Measurements from ENCODE around the gene HOXD3. TPM values are rescaled to one million over a fixed set of nuclear protein-coding genes. Genes with fewer than 3 reads are reported as not detected.
A peak's percentile ranks its signal among the peaks of the same experiment; 100 is the strongest.

The HOXD3 gene
- 1.6 and 2.1 TPM in 2 replicates for total RNA-seq (2014; rRNA removed; shearing (Covaris generic))

DNA sequence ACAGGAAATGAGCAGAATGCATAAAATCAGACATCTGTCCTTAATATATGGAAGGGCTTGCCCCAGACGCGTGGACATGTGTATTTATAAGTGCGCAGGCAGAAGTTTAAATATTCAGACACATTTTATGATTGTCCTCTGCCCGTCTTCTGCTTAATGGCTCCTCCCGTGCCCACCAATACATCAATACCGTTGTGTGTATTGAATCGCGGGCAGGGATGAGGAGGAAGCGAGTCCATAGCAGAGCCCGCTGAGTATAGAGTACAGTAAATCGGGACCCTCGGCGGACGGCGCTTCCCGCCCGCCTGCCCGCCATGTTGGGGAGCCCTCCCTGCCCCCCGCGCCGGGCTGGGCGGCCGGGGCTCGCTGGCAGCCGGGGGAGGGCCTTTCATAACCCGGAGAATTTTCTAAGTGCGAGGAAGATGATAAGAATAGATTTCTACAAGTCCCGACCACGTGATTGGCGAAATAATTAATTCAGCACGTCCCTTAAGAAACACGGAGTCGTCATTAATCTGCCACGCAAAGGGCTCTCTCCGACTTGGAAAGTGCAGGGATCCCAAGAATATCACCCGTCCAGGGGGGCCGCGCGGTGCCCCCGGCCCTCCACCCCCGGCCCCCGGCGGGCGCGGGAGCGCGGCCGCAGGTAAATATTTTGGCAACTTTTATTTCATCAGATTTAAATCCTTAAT lies at the start of gene HOXD3:
Gene HOXD3 (plus strand): TSS at position 501 of the 692 bp plus-strand sequence. CDS start 11,808 bp downstream, outside the sequence.
- no peak for DNase-seq (ENCODE audit: low read depth)

DNA sequence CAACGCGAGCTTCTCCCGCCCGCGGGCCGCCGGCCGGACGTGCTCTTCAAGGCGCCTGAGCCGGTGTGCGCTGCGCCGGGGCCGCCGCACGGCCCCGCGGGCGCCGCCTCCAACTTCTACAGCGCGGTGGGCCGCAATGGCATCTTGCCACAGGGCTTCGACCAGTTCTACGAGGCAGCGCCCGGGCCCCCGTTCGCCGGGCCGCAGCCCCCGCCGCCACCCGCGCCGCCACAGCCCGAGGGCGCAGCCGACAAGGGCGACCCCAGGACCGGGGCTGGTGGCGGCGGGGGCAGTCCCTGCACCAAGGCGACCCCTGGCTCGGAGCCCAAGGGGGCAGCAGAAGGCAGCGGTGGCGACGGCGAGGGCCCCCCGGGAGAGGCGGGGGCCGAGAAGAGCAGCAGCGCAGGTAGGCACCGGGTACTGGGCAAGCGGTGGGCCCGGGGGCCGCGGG lies 49.4 kb upstream of the HOXD3 start:
- no peak for DNase-seq (ENCODE audit: low read depth)

GRCh38 chr2:176109192-176109901 lies 47.8 kb upstream of the HOXD3 start:
- no peak for DNase-seq (ENCODE audit: low read depth)

DNA sequence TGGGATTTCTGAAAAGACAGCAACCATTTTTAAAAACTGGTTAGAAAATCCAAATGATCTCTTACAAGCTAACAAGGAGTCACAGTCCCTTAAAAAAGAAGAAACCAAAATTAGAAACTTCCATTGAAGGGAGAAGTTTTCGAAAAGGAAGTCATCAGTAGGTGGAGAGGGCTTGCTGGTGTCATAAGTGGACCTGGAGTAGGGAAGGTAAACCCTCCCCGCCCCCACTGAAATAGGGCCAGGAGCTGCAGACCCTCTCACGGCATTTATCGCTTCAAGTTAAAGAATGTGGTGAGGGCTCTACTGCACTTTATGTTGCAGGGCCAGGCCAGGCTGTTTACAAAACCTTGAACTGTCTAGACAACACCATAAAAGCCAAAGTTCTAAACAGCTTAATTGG lies 47.2 kb upstream of the HOXD3 start:
- DNase-seq (ENCODE audit: low read depth): no peak

DNA sequence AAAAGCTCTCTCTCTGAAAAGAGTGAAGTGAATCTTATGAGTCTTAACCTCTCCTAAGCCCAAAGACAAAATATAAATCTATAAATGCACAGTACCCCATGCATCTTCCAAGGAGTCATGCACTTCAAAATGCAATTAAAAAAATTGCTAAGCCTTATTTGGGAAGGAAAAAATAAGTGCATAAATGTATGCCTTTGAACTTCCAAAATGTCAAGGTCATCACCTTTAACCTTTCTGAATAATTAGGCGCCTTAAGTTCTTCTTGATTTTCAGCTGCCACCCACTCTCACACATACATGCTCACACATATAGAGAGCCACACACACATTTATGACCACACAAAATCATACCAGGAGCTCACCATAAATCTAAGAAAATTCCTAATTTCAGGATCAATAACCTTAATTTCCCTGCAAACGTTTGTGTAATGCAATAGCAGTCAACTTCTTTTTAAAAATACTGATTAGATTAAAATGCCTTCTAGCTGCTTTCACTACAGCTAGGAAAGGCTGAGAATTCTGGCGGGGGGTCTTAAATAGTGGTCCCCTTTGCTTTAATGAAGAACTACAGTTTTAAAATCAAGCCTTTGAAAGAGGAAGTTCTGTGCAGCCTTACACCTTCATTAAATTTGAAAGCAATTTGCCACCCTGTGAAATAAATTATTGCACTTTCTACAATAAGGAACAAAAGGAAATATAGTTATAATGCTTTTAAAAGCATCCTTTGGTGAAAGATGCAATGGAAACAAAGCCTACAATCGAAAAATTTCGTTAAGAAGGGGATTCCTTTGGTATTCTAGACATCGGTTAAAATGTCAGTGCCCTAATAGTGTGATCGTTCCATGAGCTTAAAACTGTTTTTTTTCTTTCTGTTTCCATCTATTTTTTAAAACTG lies 46.4 kb upstream of the HOXD3 start:
- DNase-seq (ENCODE audit: low read depth): no peak

DNA sequence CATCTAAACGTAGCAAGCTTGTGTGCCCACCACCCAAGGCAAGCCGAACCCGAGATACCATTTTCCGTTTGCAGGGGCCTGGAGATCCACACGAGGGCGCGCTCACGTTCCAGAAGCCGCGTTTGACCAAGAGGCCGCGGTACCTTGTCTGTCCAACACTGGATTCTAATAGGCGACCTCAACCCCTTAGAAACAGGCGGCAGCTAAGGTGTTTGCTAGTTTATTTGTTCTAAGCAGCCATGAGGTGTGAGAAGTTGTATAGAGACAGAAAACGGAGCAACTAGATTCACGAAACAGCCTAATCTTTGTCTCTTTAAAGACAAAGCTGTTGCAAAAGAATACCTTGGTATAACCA lies 45.8 kb upstream of the HOXD3 start:
- peak; percentile 60 for DNase-seq (ENCODE audit: low read depth)

DNA sequence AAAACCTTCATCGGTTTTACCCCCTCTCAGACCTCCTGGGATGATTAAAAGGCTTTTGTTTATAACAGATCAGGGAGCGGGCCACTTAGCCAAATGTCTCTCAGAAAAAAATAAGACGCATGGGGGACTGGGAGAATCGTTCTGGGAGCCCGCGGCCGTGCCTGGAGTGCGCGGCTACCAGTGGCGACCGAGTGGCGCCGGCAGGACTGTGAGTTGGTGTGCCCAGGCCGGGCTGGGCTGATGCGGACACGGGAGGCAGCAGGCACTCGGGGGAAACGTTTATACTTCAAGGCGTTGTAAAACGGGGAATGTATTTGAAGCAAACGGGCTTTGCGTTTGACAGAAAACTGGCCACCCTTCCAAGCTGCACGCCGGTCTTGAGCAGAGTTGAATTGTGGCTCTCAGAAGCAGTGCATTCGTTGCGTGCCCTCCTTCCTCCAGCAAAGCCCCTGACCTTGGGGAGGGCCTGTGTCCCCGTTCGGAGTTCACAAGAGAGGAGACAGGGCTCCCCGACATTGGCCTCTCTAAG lies 45.2 kb upstream of the HOXD3 start:
- no peak for DNase-seq (ENCODE audit: low read depth)

GRCh38 chr2:176112375-176113302 lies 44.5 kb upstream of the HOXD3 start:
- DNase-seq (ENCODE audit: low read depth): no peak

DNA sequence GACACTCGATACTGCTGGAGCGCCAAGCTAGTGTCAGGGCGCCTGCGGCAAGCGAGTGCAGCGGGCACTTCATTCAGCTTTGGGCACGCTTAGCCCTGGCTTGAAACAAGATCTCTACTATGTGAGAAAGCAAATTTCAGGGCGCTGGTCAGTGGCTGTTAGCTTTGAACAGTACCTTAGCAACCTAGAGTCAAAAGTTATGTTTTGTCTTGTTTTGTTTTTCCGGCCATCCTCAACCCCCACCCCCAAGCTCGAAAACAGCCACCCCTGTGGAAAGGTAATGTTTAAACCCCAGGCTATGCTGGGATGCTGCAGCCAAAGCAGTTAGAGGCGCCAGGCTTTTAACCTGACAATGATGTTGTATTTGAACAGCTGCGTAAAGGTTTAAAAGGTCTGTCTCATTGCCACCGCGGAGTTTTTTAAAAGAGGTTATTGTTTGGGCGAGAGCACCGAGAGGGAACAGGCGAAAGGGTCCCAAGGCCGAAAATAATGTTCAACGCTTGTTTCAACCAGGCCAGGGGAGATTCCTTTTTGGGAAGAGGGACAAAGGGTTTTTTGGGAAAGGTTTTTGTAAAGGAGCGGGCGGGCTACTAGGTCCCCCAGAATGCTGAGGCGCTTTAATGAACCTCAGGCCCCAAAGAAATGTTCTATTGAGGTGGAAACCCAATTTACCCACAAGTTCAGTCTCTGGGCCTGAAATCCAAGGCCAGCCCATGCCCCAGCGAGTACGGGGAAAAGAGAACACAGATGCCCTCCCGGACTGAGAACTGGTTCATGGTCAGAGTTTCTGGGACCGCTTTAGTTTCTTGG lies 42.8 kb upstream of the HOXD3 start:
- DNase-seq (ENCODE audit: low read depth): no peak

DNA sequence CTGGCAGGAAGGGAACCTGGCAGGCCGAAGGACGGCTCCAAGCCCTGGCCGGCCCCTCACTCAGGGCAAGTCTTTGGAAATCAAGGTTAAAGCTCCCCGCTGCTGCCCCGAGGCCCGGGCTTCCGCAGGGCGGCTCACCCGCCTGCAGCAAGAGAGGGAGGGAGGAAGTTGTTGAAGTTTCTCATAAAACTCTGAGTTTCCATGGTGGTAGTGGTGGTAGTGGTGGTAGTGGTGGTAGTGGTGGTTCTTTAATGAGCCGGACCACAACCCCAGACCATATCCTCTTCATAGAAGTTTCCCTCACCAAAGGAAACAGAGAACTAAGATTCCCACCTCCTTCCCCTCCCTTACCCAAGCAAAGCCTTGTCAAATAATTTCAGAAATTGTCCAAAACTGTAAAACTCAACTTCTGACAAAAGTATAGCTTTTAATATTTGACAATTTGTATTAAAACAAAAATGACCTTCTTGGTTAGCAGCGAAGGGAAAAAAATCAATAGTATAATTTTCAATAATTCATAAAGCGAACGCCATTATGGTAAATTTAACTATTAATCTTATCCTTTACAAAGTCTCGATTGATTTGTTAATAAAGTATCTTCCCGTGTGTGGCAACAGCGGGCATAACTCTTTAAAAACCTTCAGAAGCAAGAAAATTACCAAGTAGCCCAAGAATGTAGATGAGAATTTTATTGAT lies 42.0 kb upstream of the HOXD3 start:
- no peak for DNase-seq (ENCODE audit: low read depth)

GRCh38 chr2:176115883-176116813 lies 41.0 kb upstream of the HOXD3 start, which contains the start of gene HOXD10:
Gene HOXD10, plus strand, starts transcription at chr2:176116778. Its CDS starts 56 bp downstream, at chr2:176116834.
- DNase-seq (ENCODE audit: low read depth): peak; percentile 67

DNA sequence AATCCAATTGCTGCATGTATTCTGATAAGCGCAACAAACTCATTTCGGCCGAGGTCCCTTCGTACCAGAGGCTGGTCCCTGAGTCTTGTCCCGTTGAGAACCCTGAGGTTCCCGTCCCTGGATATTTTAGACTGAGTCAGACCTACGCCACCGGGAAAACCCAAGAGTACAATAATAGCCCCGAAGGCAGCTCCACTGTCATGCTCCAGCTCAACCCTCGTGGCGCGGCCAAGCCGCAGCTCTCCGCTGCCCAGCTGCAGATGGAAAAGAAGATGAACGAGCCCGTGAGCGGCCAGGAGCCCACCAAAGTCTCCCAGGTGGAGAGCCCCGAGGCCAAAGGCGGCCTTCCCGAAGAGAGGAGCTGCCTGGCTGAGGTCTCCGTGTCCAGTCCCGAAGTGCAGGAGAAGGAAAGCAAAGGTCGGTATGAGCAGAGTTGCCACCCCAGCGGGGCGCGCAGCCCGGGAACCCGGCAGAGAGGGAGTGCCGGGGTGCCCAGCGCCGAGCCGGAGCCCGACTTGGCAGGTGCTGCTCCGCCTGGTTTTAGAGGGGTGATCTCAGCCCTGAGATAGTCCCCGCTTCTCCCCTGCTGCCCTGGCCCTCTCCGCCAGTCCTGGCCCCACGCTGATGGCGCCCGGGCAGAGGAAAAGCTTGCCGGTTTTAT lies 39.8 kb upstream of the HOXD3 start:
- no peak for DNase-seq (ENCODE audit: low read depth)

DNA sequence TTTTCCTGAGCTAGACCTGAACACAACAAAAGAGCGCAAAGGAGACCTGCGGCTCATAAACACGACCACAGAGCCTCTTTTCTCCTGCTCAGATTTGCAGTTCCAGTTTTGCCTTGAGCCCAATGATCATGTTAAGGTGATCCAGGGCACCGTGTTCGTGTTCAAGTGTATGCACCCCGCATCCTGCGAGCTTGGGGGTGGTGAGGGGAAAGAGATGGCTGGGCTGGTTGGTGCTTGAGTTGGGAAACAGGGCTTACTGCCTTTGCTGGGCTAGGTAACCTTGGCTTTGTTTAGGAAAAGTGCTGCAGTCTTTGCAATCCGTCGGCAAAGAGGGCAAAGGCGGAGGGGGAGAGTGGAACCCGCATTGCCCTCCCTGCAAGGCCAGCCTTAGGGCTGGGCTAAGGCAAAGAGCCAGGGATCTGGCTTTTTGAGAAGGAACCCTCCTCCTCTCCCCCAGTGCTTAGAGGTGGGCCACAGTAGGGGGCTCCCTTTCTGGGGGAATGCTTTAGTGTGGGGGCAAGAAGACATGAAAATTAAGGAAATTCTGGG lies 39.2 kb upstream of the HOXD3 start:
- no peak for DNase-seq (ENCODE audit: low read depth)

- DNase-seq (ENCODE audit: low read depth): peak; percentile 71
Measured at GRCh38 chr2:176118601-176119339, 38.3 kb upstream of the HOXD3 start.

DNA sequence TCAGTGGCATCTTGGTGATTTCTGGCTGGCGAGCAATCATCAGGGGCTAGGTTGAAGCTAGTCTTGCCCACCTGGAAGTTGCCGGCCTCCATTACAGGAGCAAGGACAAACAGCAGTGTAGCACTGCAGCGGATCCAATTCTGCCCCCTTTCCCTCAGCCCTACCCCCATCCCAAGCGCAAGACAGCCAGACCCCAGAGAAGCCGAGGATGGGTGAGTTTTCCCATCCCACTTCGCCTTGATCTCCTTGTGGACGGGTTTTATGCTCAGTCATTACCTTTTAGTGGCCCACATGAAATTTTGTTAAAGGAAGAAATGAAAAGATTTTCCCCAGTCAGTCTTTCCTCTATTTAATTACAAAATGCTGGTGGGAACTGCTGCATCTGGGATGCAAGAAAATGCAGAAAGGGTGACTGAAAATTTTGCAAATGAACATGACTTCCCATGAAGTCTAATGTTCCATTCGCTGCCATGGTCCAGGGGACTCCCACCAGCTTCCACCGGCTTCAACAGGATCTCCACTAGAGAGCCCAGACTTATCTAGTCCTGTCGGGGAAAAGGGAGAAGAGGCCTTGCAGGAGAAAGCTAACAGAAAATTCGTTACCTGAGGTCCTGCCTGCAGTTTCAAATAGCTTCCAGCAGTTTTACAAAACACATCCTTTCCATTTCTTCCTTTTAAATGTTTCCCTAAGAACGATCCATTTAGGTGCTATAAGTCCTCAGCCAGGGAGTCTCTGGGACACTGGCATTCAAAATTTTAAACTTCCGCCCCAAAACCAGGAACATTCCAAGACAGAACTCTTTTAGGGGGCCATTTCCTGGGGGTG lies 36.5 kb upstream of the HOXD3 start:
- DNase-seq (ENCODE audit: low read depth): no peak

All from RPMI7951 (cell line).